Neuron (in vitro differentiated cells): ENCODE results near the gene DNAH8.

Experiments
- H2AFZ ChIP-seq: one replicate; pipeline ENCODE4 v1.6.1; 2013; ENCODE audit warnings: low read depth, mild to moderate bottlenecking, inconsistent platforms, low read length, moderate library complexity
- H3K27me3 ChIP-seq: one replicate; pipeline ENCODE4 v1.6.1; 2013; ENCODE audit warnings: low read length; ENCODE audit not compliant: insufficient read depth
- H3K36me3 ChIP-seq: one replicate; pipeline ENCODE4 v1.6.1; 2013; ENCODE audit warnings: low read length; ENCODE audit not compliant: insufficient read depth
- H3K4me1 ChIP-seq: one replicate; pipeline ENCODE4 v1.6.1; 2013; ENCODE audit warnings: low read length; ENCODE audit not compliant: insufficient read depth
- H3K4me3 ChIP-seq: 2 replicates; pipeline ENCODE4 v1.5.1; 2013; ENCODE audit warnings: mild to moderate bottlenecking, low read length, moderate library complexity
- H3K9me3 ChIP-seq: one replicate; pipeline ENCODE4 v1.6.1; 2013; ENCODE audit warnings: low read length

Gene DNAH8

GRCh38 chr6:38813041-38813823 lies 98.1 kb downstream of the DNAH8 start:
- Histone ChIP-seq H3K4me1 (no peaks in the 10 kb centered on the region), H3K9me3 (no peaks in the 10 kb centered on the region), H3K4me3 (no peak overlapping the region), H3K27me3 (peaks cover 6% of the 10 kb centered on the region), H2AFZ (no peak overlapping the region), H3K36me3 (no peaks in the 10 kb centered on the region)

GRCh38 chr6:38814761-38815160 lies 99.7 kb downstream of the DNAH8 start:
- no peaks in the 10 kb centered on the region for H3K9me3 ChIP-seq
- H3K27me3 ChIP-seq: peaks cover 6% of the 10 kb centered on the region
- no peak overlapping the region for H3K4me3 ChIP-seq
- H3K4me1 ChIP-seq: no peaks in the 10 kb centered on the region
- no peak overlapping the region for H2AFZ ChIP-seq
- H3K36me3 ChIP-seq: no peaks in the 10 kb centered on the region

- Histone ChIP-seq H2AFZ (no peak overlapping the region), H3K27me3 (peaks cover 9% of the 10 kb centered on the region), H3K36me3 (no peaks in the 10 kb centered on the region), H3K4me3 (no peak overlapping the region), H3K9me3 (no peaks in the 10 kb centered on the region), H3K4me1 (no peaks in the 10 kb centered on the region)
These were observed 100.1 kb downstream of the DNAH8 start for GRCh38 chr6:38815250-38815649.

GRCh38 chr6:38818691-38819090 lies 103.6 kb downstream of the DNAH8 start:
- H3K36me3 ChIP-seq: no peaks in the 10 kb centered on the region
- no peak overlapping the region for H2AFZ ChIP-seq
- H3K27me3 ChIP-seq: peaks cover 2% of the 10 kb centered on the region
- H3K4me3 ChIP-seq: no peak overlapping the region
- no peaks in the 10 kb centered on the region for H3K4me1 ChIP-seq
- H3K9me3 ChIP-seq: no peaks in the 10 kb centered on the region

GRCh38 chr6:38822963-38823362 lies 107.9 kb downstream of the DNAH8 start:
- peaks cover 2% of the 10 kb centered on the region for H3K27me3 ChIP-seq
- no peaks in the 10 kb centered on the region for H3K9me3 ChIP-seq
- H3K4me3 ChIP-seq: no peak overlapping the region
- no peak overlapping the region for H2AFZ ChIP-seq
- no peaks in the 10 kb centered on the region for H3K4me1 ChIP-seq
- H3K36me3 ChIP-seq: no peaks in the 10 kb centered on the region

GRCh38 chr6:38824243-38824894 lies 109.3 kb downstream of the DNAH8 start:
- H3K27me3 ChIP-seq: peaks cover 2% of the 10 kb centered on the region
- H3K36me3 ChIP-seq: no peaks in the 10 kb centered on the region
- no peaks in the 10 kb centered on the region for H3K4me1 ChIP-seq
- no peak overlapping the region for H2AFZ ChIP-seq
- no peaks in the 10 kb centered on the region for H3K9me3 ChIP-seq
- no peak overlapping the region for H3K4me3 ChIP-seq

GRCh38 chr6:38827024-38827423 lies 111.9 kb downstream of the DNAH8 start:
- Histone ChIP-seq H3K9me3 (no peaks in the 10 kb centered on the region), H3K4me1 (no peaks in the 10 kb centered on the region), H2AFZ (no peak overlapping the region), H3K4me3 (no peak overlapping the region), H3K27me3 (no peaks in the 10 kb centered on the region), H3K36me3 (no peaks in the 10 kb centered on the region)

- H3K9me3 ChIP-seq: no peaks in the 10 kb centered on the region
- no peak overlapping the region for H3K4me3 ChIP-seq
- H3K4me1 ChIP-seq: no peaks in the 10 kb centered on the region
- no peak overlapping the region for H2AFZ ChIP-seq
- H3K36me3 ChIP-seq: no peaks in the 10 kb centered on the region
- H3K27me3 ChIP-seq: no peaks in the 10 kb centered on the region
These were observed 116.8 kb downstream of the DNAH8 start for GRCh38 chr6:38831865-38832264.

- no peaks in the 10 kb centered on the region for H3K9me3 ChIP-seq
- H3K4me3 ChIP-seq: no peak overlapping the region
- no peaks in the 10 kb centered on the region for H3K36me3 ChIP-seq
- H2AFZ ChIP-seq: no peak overlapping the region
- no peaks in the 10 kb centered on the region for H3K4me1 ChIP-seq
- no peaks in the 10 kb centered on the region for H3K27me3 ChIP-seq
These were observed 118.2 kb downstream of the DNAH8 start for GRCh38 chr6:38833320-38833719.

- no peak overlapping the region for H3K4me3 ChIP-seq
- H3K36me3 ChIP-seq: no peaks in the 10 kb centered on the region
- H3K9me3 ChIP-seq: no peaks in the 10 kb centered on the region
- no peaks in the 10 kb centered on the region for H3K27me3 ChIP-seq
- no peak overlapping the region for H2AFZ ChIP-seq
- H3K4me1 ChIP-seq: no peaks in the 10 kb centered on the region
These were observed 121.5 kb downstream of the DNAH8 start for GRCh38 chr6:38836585-38836984.

- Histone ChIP-seq H3K27me3 (peaks cover 2% of the 10 kb centered on the region), H3K4me3 (no peak overlapping the region), H2AFZ (no peak overlapping the region), H3K36me3 (no peaks in the 10 kb centered on the region), H3K4me1 (no peaks in the 10 kb centered on the region), H3K9me3 (no peaks in the 10 kb centered on the region)
These were observed 122.0 kb downstream of the DNAH8 start for GRCh38 chr6:38837101-38837500.

GRCh38 chr6:38843798-38844197 lies 128.7 kb downstream of the DNAH8 start:
- H3K36me3 ChIP-seq: no peaks in the 10 kb centered on the region
- H3K4me3 ChIP-seq: no peak overlapping the region
- no peaks in the 10 kb centered on the region for H3K9me3 ChIP-seq
- peaks cover 6% of the 10 kb centered on the region for H3K27me3 ChIP-seq
- no peak overlapping the region for H2AFZ ChIP-seq
- H3K4me1 ChIP-seq: peaks cover 15% of the 10 kb centered on the region

GRCh38 chr6:38845931-38846330 lies 130.8 kb downstream of the DNAH8 start:
- Histone ChIP-seq H3K27me3 (peaks cover 6% of the 10 kb centered on the region), H3K4me3 (no peak overlapping the region), H3K9me3 (no peaks in the 10 kb centered on the region), H2AFZ (no peak overlapping the region), H3K36me3 (no peaks in the 10 kb centered on the region), H3K4me1 (peaks cover 15% of the 10 kb centered on the region)
